K562 (cell line): ENCODE results near the gene MERTK. TPM values are rescaled to one million over a fixed set of nuclear protein-coding genes. Genes with fewer than 3 reads are reported as not detected.

ENCODE experiments used
- ATAC-seq: fragments of 200-7000 bp; cut with Tn5 transposase; 3 replicates; pipeline ENCODE4 v1.9.1; 2020; ENCODE audit warnings: moderate library complexity
- BruUV-seq: library from RNA; stranded (reverse); fragments of 400-500 nt; replicated peaks from 2 replicates; lab custom pipeline; 2021; lab: Mats Ljungman, UMichigan
- CTCF ChIA-PET: fragments of 300-600 bp; formaldehyde crosslinking; extraction: SDS; loops from one replicate; lab custom pipeline; 2021; ENCODE audit warnings: low intra/inter-chr PET ratio; lab: Yijun Ruan, JAX
- POLR2A ChIA-PET: fragments of 300-600, 350-650 bp; sonication (Branson Sonifier 250); formaldehyde crosslinking; extraction: SDS; loops from one replicate; lab custom pipeline; 2021; ENCODE audit warnings: antibody characterized with exemption, inconsistent platforms; lab: Yijun Ruan, JAX
- DNase-seq, 4 experiments: peaks; one replicate each; pipeline versions ENCODE4 v3.0.0 to v3.0.0-alpha.2; 2011 to 2018; ENCODE audit warnings: low spot score in 3 of 4, mixed read lengths in 3 of 4; ENCODE audit errors: extremely low read depth in 1 of 4
- FAIRE-seq: peaks from 2 replicates; lab custom pipeline; 2011; peaks lifted over from hg19 to GRCh38; lab: Jason Lieb, UNC
- H2AFZ ChIP-seq: 2 replicates; pipeline ENCODE4 v1.6.0; 2011; ENCODE audit warnings: low read depth, low read length, control low read depth, inconsistent platforms
- H3K27ac ChIP-seq: fragments of 200-600 bp; 3 replicates; pipeline ENCODE4 v1.8.0; 2011; ENCODE audit warnings: low read depth, mild to moderate bottlenecking, control low read depth, inconsistent platforms, low read length, moderate library complexity, mixed read lengths; ENCODE audit errors: extremely low read depth
- H3K27me3 ChIP-seq, 2 experiments: fragments of 300-600 bp in 1 of 2; 2 replicates in 1 of 2; 3 replicates in 1 of 2; pipeline versions ENCODE4 v1.6.0 to v1.8.0; 2011; ENCODE audit warnings: inconsistent platforms in 2 of 2, low read length in 2 of 2, mild to moderate bottlenecking in 1 of 2, mixed read lengths in 1 of 2, moderate library complexity in 1 of 2; ENCODE audit not compliant: control insufficient read depth in 2 of 2, insufficient read depth in 2 of 2
- H3K36me3 ChIP-seq: fragments of 300-600 bp; 3 replicates; pipeline ENCODE4 v1.8.0; 2011; ENCODE audit warnings: mild to moderate bottlenecking, low read length, inconsistent platforms; ENCODE audit not compliant: control insufficient read depth, insufficient read depth
- H3K4me1 ChIP-seq, 2 experiments: fragments of 200-600 bp in 1 of 2; replicated peaks in 1 of 2; 2 replicates in 1 of 2; 3 replicates in 1 of 2; pipeline versions ENCODE4 v1.5.1 to v1.8.0; 2011; ENCODE audit warnings: inconsistent platforms in 2 of 2, low read length in 2 of 2, mild to moderate bottlenecking in 1 of 2, mixed read lengths in 1 of 2, moderate library complexity in 1 of 2; ENCODE audit not compliant: control insufficient read depth in 2 of 2, insufficient read depth in 2 of 2
- H3K4me2 ChIP-seq: 2 replicates; pipeline ENCODE4 v1.6.1; 2011; ENCODE audit warnings: low read length, control low read depth, inconsistent platforms, mixed read lengths; ENCODE audit not compliant: insufficient read depth
- H3K4me3 ChIP-seq: fragments of 200-600 bp; sonication (generic), shearing (Covaris generic); 2 replicates; pipeline ENCODE4 v1.5.1; 2016; ENCODE audit warnings: control low read depth, inconsistent platforms
- H3K79me2 ChIP-seq: fragments of 200-600 bp; 3 replicates; pipeline ENCODE4 v1.8.0; 2011; ENCODE audit warnings: low read length, inconsistent platforms; ENCODE audit not compliant: control insufficient read depth, insufficient read depth
- H3K9ac ChIP-seq, 2 experiments: 2 replicates each; pipeline versions ENCODE4 v1.6.0 to v1.6.1; 2011; ENCODE audit warnings: low read depth in 2 of 2, low read length in 2 of 2, control low read depth in 1 of 2, inconsistent platforms in 1 of 2, mild to moderate bottlenecking in 1 of 2, mixed read lengths in 1 of 2; ENCODE audit not compliant: insufficient read depth in 1 of 2
- H3K9me1 ChIP-seq: one replicate; pipeline ENCODE4 v1.6.0; 2011; ENCODE audit warnings: inconsistent platforms, mild to moderate bottlenecking, low read length, moderate library complexity; ENCODE audit not compliant: control insufficient read depth, insufficient read depth
- H3K9me3 ChIP-seq: replicated peaks from 2 replicates; pipeline ENCODE4 v1.5.1; 2011; ENCODE audit warnings: low read depth, low read length, inconsistent platforms; ENCODE audit not compliant: control insufficient read depth, insufficient read depth
- H4K20me1 ChIP-seq: replicated peaks from 2 replicates; pipeline ENCODE4 v1.6.1; 2011; ENCODE audit warnings: low read length, inconsistent platforms, mixed read lengths; ENCODE audit not compliant: control insufficient read depth, insufficient read depth
- BMI1 ChIP-seq: fragments of 150-350 bp; IDR thresholded peaks from 2 replicates; pipeline ENCODE4 v1.6.1; 2014; ENCODE audit warnings: low read length
- CAMTA2 ChIP-seq: fragments of 250-450 bp; sonication (Bioruptor Pico); conservative IDR thresholded peaks from 2 replicates; pipeline ENCODE4 v1.5.1; 2022
- E2F3 ChIP-seq: fragments of 250-450 bp; sonication (Bioruptor Pico); IDR thresholded peaks from 2 replicates; pipeline ENCODE4 v1.4.0; 2020; ENCODE audit warnings: mild to moderate bottlenecking
- JUN ChIP-seq, 2 experiments: sonication (generic) in 1 of 2; formaldehyde crosslinking in 1 of 2; IDR thresholded peaks; 2 replicates each; pipeline versions ENCODE4 v1.6.1 to v1.8.0; 2012 to 2022; ENCODE audit warnings: borderline replicate concordance in 2 of 2, mild to moderate bottlenecking in 2 of 2, improper control_type of control experiment in 1 of 2, low read depth in 1 of 2, low read length in 1 of 2, missing genetic modification reagents in 1 of 2
- POLR2AphosphoS5 ChIP-seq: IDR thresholded peaks from 2 replicates; pipeline ENCODE4 v1.6.1; 2011; ENCODE audit warnings: mild to moderate bottlenecking, low read depth, low read length, moderate library complexity; ENCODE audit not compliant: control insufficient read depth, insufficient read depth
- PTTG1 ChIP-seq: fragments of 450-650 bp; IDR thresholded peaks from 2 replicates; pipeline ENCODE4 v1.6.1; 2016; ENCODE audit warnings: low read depth, mild to moderate bottlenecking, missing genetic modification characterization, missing compliant biosample characterization
- ZNF23 ChIP-seq: fragments of 250-450 bp; sonication (Bioruptor Pico); IDR thresholded peaks from 2 replicates; pipeline ENCODE4 v1.4.0; 2020; ENCODE audit warnings: mild to moderate bottlenecking
- in situ Hi-C: fragments of 300-500 bp; cut with MboI; formaldehyde crosslinking; loops from 4 replicates; pipeline ENCODE4 v1.15.0; 2018; ENCODE audit warnings: inconsistent platforms, mixed read lengths
- intact Hi-C: fragments of 100-400 bp; cut with micrococcal nuclease; formaldehyde crosslinking; loops from 2 replicates; pipeline ENCODE4 v1.14.2; 2022
- polyA plus RNA-seq, 8 experiments: library from polyadenylated mRNA; depleted of rRNA in 4 of 8; stranded (reverse) in 5 of 8; unstranded in 3 of 8; fragments of >200 nt; fragmentation: Nextera tagmentation in 2 of 8; fragmentation: Illumina TruSeq in 1 of 8; extraction: Ambion mirVana in 2 of 8; extraction: Trizol in 1 of 8; gene quantifications; 2 replicates each; pipeline versions ENCODE4 v1.2.1 to v1.2.3, GENCODE V29; 2011 to 2014; ENCODE audit warnings: inconsistent platforms in 1 of 8, missing spikeins in 1 of 8
- total RNA-seq, 7 experiments: library from RNA; depleted of rRNA in 6 of 7; stranded (reverse); fragments of >200 nt in 6 of 7; fragmentation: Illumina TruSeq in 2 of 7; extraction: Trizol in 2 of 7; gene quantifications; 2 replicates each; pipeline versions ENCODE4 v1.2.1 to v1.2.3, GENCODE V29; 2011 to 2021; ENCODE audit warnings: low replicate concordance in 1 of 7

MERTK gene
- total and polyA plus RNA-seq, 9 of the 15 experiments (the other 6 are each of a cell fraction or from before 2014, with no cell fraction given) = 0.23 to 1.6 (median 0.74) TPM

DNA sequence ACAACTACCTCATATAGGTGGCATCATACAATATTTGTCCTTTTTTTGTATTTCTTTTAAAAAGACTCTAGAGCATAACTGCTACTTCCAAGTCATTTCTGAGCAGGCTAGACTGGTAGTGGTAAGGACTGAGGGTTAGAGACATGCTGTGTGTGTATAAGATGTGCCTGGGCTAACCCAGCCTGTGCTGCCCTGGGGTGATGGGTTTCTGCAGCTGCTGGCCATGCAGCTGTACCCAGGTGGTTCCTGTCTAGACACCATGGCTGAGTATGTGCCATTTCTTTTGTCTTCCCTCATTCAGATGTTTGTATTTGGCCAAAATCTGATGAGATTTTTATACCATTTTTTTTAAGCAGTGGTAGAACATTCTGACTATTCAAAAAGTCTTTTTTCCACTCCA is 40.0 kb downstream of the MERTK start:
- intact Hi-C loops (no loop called here), in situ Hi-C loops (no loop called here)
- BruUV-seq = no TSS peak
- no peak overlapping the region for H2AFZ ChIP-seq
- CTCF ChIA-PET = no interaction called here
- no peaks in the 10 kb centered on the region for H4K20me1 ChIP-seq
- H3K27ac ChIP-seq = no peak overlapping the region
- H3K79me2 ChIP-seq = no peaks in the 10 kb centered on the region
- no peaks in the 10 kb centered on the region for H3K9me1 ChIP-seq
- FAIRE-seq (no peak), DNase-seq (no peak), ATAC-seq (no peak)
- H3K9me3 ChIP-seq = no peaks in the 10 kb centered on the region
- no peaks in the 10 kb centered on the region for H3K4me1 ChIP-seq
- H3K9ac ChIP-seq = no peak overlapping the region
- peaks cover 0 to 30% of the 10 kb centered on the region in 2 experiments; a peak in 2 of 5 replicates for H3K27me3 ChIP-seq
- H3K4me2 ChIP-seq = no peak overlapping the region
- H3K4me3 ChIP-seq = no peak overlapping the region
- H3K36me3 ChIP-seq = no peaks in the 10 kb centered on the region
- POLR2A ChIA-PET = interaction anchor here (1.1 kb wide), 1 partner anchor 12 kb away, joined by 3 read pairs; no protein-coding TSS in a partner anchor
- TF ChIP-seq POLR2AphosphoS5 = no peak
- no peak for TF ChIP-seq JUN (IDR thresholded peaks at IDR 0.05; ENCODE audit: borderline replicate concordance, low read depth, low read length)
- TF ChIP-seq JUN (CRISPR knock-in tag; IDR thresholded peaks at IDR 0.05; ENCODE audit: borderline replicate concordance) = no peak
- no peak for TF ChIP-seq PTTG1 (tag)
- TF ChIP-seq E2F3 = no peak
- TF ChIP-seq ZNF23 = no peak
- no peak for TF ChIP-seq CAMTA2 (CRISPR knock-in tag)
- no peak for TF ChIP-seq BMI1
